T-helper 1 cell treated with Interleukin-12 subunit alpha and Interleukin-12 subunit beta and Interleukin-4 antibody, amounts not matched to agents 30 ng/mL and 1 ng/mL, for 36 hours (primary cell): Measurements from ENCODE around the gene SLC35E2B. TPM values are rescaled to one million over a fixed set of nuclear protein-coding genes. Genes with fewer than 3 reads are reported as not detected.
"Not testable (repeated sequence)": the region's sequence is repeated elsewhere in the genome, so short reads cannot be mapped to it uniquely, and the experiment has no call there.

ENCODE experiments used
- intact Hi-C: fragments of 100-400 bp; cut with micrococcal nuclease; formaldehyde crosslinking; loops from one replicate; pipeline ENCODE4 v1.15.1; 2024
- total RNA-seq: library from RNA; stranded (reverse); gene quantifications from 2 replicates; pipeline ENCODE4 v1.2.3, GENCODE V29; 2022

SLC35E2B gene
- 64.8 and 65.2 TPM in 2 replicates for total RNA-seq

GRCh38 chr1:1692714-1693647 is at the start of gene SLC35E2B:
Gene SLC35E2B, minus strand, starts transcription at chr1:1692795. Its CDS starts 16,096 bp downstream, at chr1:1676699.
- intact Hi-C loops: loop anchor here (5.0 kb wide), 1 partner anchor 54 kb away; no protein-coding TSS in a partner anchor

- intact Hi-C loops: not testable (repeated sequence)
Measured at GRCh38 chr1:1741013-1741412, 48.4 kb upstream of the SLC35E2B start.

- intact Hi-C loops: not testable (repeated sequence)
Measured at GRCh38 chr1:1738799-1739337, 46.3 kb upstream of the SLC35E2B start.

GRCh38 chr1:1737675-1738590 is 45.3 kb upstream of the SLC35E2B start:
- intact Hi-C loops: not testable (repeated sequence)

GRCh38 chr1:1732381-1732780 is 39.8 kb upstream of the SLC35E2B start:
- intact Hi-C loops: no loop called here

- intact Hi-C loops: no loop called here
Measured at GRCh38 chr1:1730870-1731269, 38.3 kb upstream of the SLC35E2B start.

- intact Hi-C loops: not testable (repeated sequence)
Measured at GRCh38 chr1:1730230-1730629, 37.6 kb upstream of the SLC35E2B start.

- intact Hi-C loops: loop anchor here (10.0 kb wide), 2 partner anchors 154 to 324 kb away; partner anchors contain the start of genes MRPL20 and SSU72
Measured at GRCh38 chr1:1729116-1729816, 36.7 kb upstream of the SLC35E2B start.

GRCh38 chr1:1728308-1729005 is 35.9 kb upstream of the SLC35E2B start:
- intact Hi-C loops: loop anchor here (10.0 kb wide), 2 partner anchors 154 to 324 kb away; partner anchors contain the start of genes MRPL20 and SSU72

GRCh38 chr1:1727131-1727651 is 34.6 kb upstream of the SLC35E2B start:
- intact Hi-C loops: loop anchor here (10.0 kb wide), 2 partner anchors 152 to 322 kb away; partner anchors contain the start of genes MRPL20 and SSU72

- intact Hi-C loops: loop anchor here (10.0 kb wide), 2 partner anchors 151 to 321 kb away; partner anchors contain the start of genes MRPL20 and SSU72
Measured at GRCh38 chr1:1726088-1726487, 33.5 kb upstream of the SLC35E2B start.

GRCh38 chr1:1724035-1724864 is 31.7 kb upstream of the SLC35E2B start, which contains the start of gene CDK11A:
Gene CDK11A, minus strand, starts transcription at chr1:1724357. Its CDS starts 1,539 bp downstream, at chr1:1722818.
- intact Hi-C loops: loop anchor here (2.0 to 10.0 kb wide), 6 partner anchors 55 to 319 kb away; partner anchors contain the start of genes CDK11B, GNB1, MRPL20 and NADK

GRCh38 chr1:1721201-1721600 is 28.6 kb upstream of the SLC35E2B start:
- intact Hi-C loops: loop anchor here (5.0 to 10.0 kb wide), 3 partner anchors 146 to 316 kb away; partner anchors contain the start of genes MRPL20 and SSU72

- intact Hi-C loops: not testable (repeated sequence)
Measured at GRCh38 chr1:1715109-1715883, 22.7 kb upstream of the SLC35E2B start.

GRCh38 chr1:1707897-1708296 is 15.3 kb upstream of the SLC35E2B start:
- intact Hi-C loops: not testable (repeated sequence)

- intact Hi-C loops: not testable (repeated sequence)
Measured at GRCh38 chr1:1707241-1707640, 14.6 kb upstream of the SLC35E2B start.

GRCh38 chr1:1705623-1706022 is 13.0 kb upstream of the SLC35E2B start:
- intact Hi-C loops: not testable (repeated sequence)
